Natural killer cell (primary cell): ENCODE measurements around the gene COQ8A. TPM values are rescaled to one million over a fixed set of nuclear protein-coding genes. Genes with fewer than 3 reads are reported as not detected.
A peak's percentile ranks its signal among the peaks of the same experiment; 100 is the strongest.

Experiments used
- ATAC-seq, 3 donors: fragments of 150-1000 bp in 2 of 3; fragments of 200-7000 bp in 1 of 3; cut with Tn5 transposase; 1 replicate in 1 of 3; 2 replicates in 2 of 3; pipeline ENCODE4 v1.10.0; 2021; ENCODE audit warnings: mild to moderate bottlenecking in 2 of 3, moderate library complexity in 2 of 3
- DNase-seq, 2 donors: peaks; one replicate each; pipeline versions ENCODE4 v3.0.0 to v3.0.0-alpha.2; 2013 to 2021; ENCODE audit warnings: mixed read lengths in 1 of 2
- H3K27ac ChIP-seq: one replicate; pipeline ENCODE4 v1.5.1; 2013; ENCODE audit warnings: mild to moderate bottlenecking, low read length
- H3K27me3 ChIP-seq: one replicate; pipeline ENCODE4 v1.6.1; 2013; ENCODE audit warnings: low read length; ENCODE audit not compliant: control insufficient read depth, insufficient read depth
- H3K36me3 ChIP-seq: one replicate; pipeline ENCODE4 v1.6.1; 2013; ENCODE audit warnings: low read length; ENCODE audit not compliant: control insufficient read depth, insufficient read depth
- H3K4me1 ChIP-seq: one replicate; pipeline ENCODE4 v1.6.1; 2013; ENCODE audit warnings: low read length; ENCODE audit not compliant: control insufficient read depth, insufficient read depth
- H3K4me3 ChIP-seq: one replicate; pipeline ENCODE4 v1.5.1; 2013; ENCODE audit warnings: low read length
- H3K9me3 ChIP-seq: one replicate; pipeline ENCODE4 v1.6.1; 2013; ENCODE audit warnings: low read length; ENCODE audit not compliant: control insufficient read depth, insufficient read depth
- H3K27ac Mint-ChIP-seq, 2 donors: one replicate each; pipeline ENCODE4 v1.8.0; 2022; ENCODE audit warnings: mild to moderate bottlenecking in 2 of 2, mixed read lengths in 2 of 2, moderate library complexity in 1 of 2
- H3K27me3 Mint-ChIP-seq, 2 donors: one replicate each; pipeline ENCODE4 v1.8.0; 2022; ENCODE audit warnings: low read depth in 2 of 2, mixed read lengths in 2 of 2
- H3K36me3 Mint-ChIP-seq: one replicate; pipeline ENCODE4 v1.8.0; 2022; ENCODE audit warnings: mixed read lengths
- H3K4me1 Mint-ChIP-seq, 2 donors: one replicate each; pipeline ENCODE4 v1.8.0; 2022; ENCODE audit warnings: mixed read lengths in 2 of 2
- H3K4me3 Mint-ChIP-seq: one replicate; pipeline ENCODE4 v1.8.0; 2022; ENCODE audit warnings: mild to moderate bottlenecking, moderate library complexity, mixed read lengths
- H3K9me3 Mint-ChIP-seq, 2 donors: one replicate each; pipeline ENCODE4 v1.8.0; 2022; ENCODE audit warnings: mixed read lengths in 2 of 2
- CTCF ChIP-seq: fragments of 200-600 bp; IDR thresholded peaks from one replicate; pipeline ENCODE4 v1.8.0; 2022; ENCODE audit warnings: antibody characterized with exemption
- WGBS: methylation state at CpG from one replicate; pipeline ENCODE4 v1.1.7; 2013; ENCODE audit warnings: missing lambda C conversion rate; ENCODE audit not compliant: insufficient coverage; 5-methylcytosine and 5-hydroxymethylcytosine counted together
- intact Hi-C: fragments of 100-400 bp; cut with micrococcal nuclease; formaldehyde crosslinking; loops from one replicate; pipeline ENCODE4 v1.14.2; 2022
- total RNA-seq, 4 donors: library from RNA; stranded (reverse); fragments of 120-200 nt in 1 of 4; gene quantifications; one replicate each; pipeline versions ENCODE4 v1.2.3 to v1.2.4, GENCODE V29; 2013 to 2022

COQ8A gene
- total RNA-seq, 3 donors from 2014 or later (not counting 1 experiment from before 2014, with no cell fraction given) = 42.9 to 59.7 (median 56.2) TPM

- no peak overlapping the region for H3K27ac Mint-ChIP-seq
- peaks cover 2% of the 10 kb centered on the region for H3K4me1 ChIP-seq
- H3K9me3 ChIP-seq = no peaks in the 10 kb centered on the region
- H3K27me3 Mint-ChIP-seq = no peaks in the 10 kb centered on the region
- ATAC-seq (no peak), DNase-seq (no peak)
- peaks cover 33% of the 10 kb centered on the region for H3K36me3 ChIP-seq
- H3K9me3 Mint-ChIP-seq = no peaks in the 10 kb centered on the region
- H3K4me1 Mint-ChIP-seq = no peaks in the 10 kb centered on the region
- intact Hi-C loops = no loop called here
- TF ChIP-seq CTCF = no peak
- H3K27ac ChIP-seq = no peak overlapping the region
- H3K27me3 ChIP-seq = no peaks in the 10 kb centered on the region
- H3K4me3 ChIP-seq = no peak overlapping the region
- 94% methylated on average over 3 of the region's 5 CpGs for WGBS
- no peak overlapping the region for H3K4me3 Mint-ChIP-seq
- no peaks in the 10 kb centered on the region for H3K36me3 Mint-ChIP-seq
Measured at GRCh38 chr1:226983992-226984364, 43.9 kb downstream of the COQ8A start.

- Mint-ChIP-seq H3K9me3 (no peaks in the 10 kb centered on the region), H3K4me1 (peaks cover 6 to 7% of the 10 kb centered on the region in 2 donors), H3K4me3 (no peak overlapping the region), H3K27ac (no peak overlapping the region), H3K36me3 (no peaks in the 10 kb centered on the region), H3K27me3 (no peaks in the 10 kb centered on the region)
- Histone ChIP-seq H3K36me3 (peaks cover 33% of the 10 kb centered on the region), H3K9me3 (no peaks in the 10 kb centered on the region), H3K27me3 (no peaks in the 10 kb centered on the region), H3K4me3 (no peak overlapping the region), H3K4me1 (peaks cover 9% of the 10 kb centered on the region), H3K27ac (no peak overlapping the region)
- TF ChIP-seq CTCF = no peak
- no peak for DNase-seq
- ATAC-seq = no peak
- intact Hi-C loops = no loop called here
- WGBS = 95% methylated on average over 18 of the region's 18 CpGs
Measured at GRCh38 chr1:226984521-226985238, 44.6 kb downstream of the COQ8A start.

- Histone ChIP-seq H3K4me1 (peaks cover 13% of the 10 kb centered on the region), H3K36me3 (peaks cover 32% of the 10 kb centered on the region), H3K4me3 (no peak overlapping the region), H3K27ac (no peak overlapping the region), H3K9me3 (no peaks in the 10 kb centered on the region), H3K27me3 (no peaks in the 10 kb centered on the region)
- no peak for TF ChIP-seq CTCF
- Mint-ChIP-seq H3K4me1 (peaks cover 12 to 13% of the 10 kb centered on the region in 2 donors), H3K27ac (peak overlapping the region in 1 of 2 donors; percentile 75), H3K9me3 (no peaks in the 10 kb centered on the region), H3K27me3 (no peaks in the 10 kb centered on the region), H3K4me3 (no peak overlapping the region), H3K36me3 (no peaks in the 10 kb centered on the region)
- ATAC-seq (no peak), DNase-seq (no peak)
- intact Hi-C loops = no loop called here
- WGBS = 96% methylated on average over 20 of the region's 20 CpGs
Measured at GRCh38 chr1:226985239-226985838, 45.2 kb downstream of the COQ8A start.
